Measurements from ENCODE around the gene SLC16A3. TPM values are rescaled to one million over a fixed set of nuclear protein-coding genes. Genes with fewer than 3 reads are reported as not detected.

The SLC16A3 gene
- total and polyA plus RNA-seq, 12 donors, result 2.7 to 58.6 (median 32.7) TPM

GRCh38 chr17:82223517-82223916, 5.3 kb upstream of the SLC16A3 start:
- WGBS, 4 donors, result 71 to 86% (median 80%) methylated on average over 5 of the region's 5 CpGs
- no peak overlapping the region for H3K4me3 ChIP-seq
- no peaks in the 10 kb centered on the region for H3K4me1 ChIP-seq (replicated peaks in 1 of 2)
- no peak overlapping the region for H3K27ac ChIP-seq
- intact Hi-C loops (cut with DNase I), result no loop called here
- no peaks in the 10 kb centered on the region for H3K36me3 ChIP-seq (replicated peaks in 1 of 2)
- TF ChIP-seq POLR2A (IDR thresholded peaks at IDR 0.05) (no peak), CTCF (IDR thresholded peaks at IDR 0.05) (no peak)
- no peaks in the 10 kb centered on the region for H3K9me3 ChIP-seq (replicated peaks in 1 of 3)
- no peaks in the 10 kb centered on the region for H3K27me3 ChIP-seq
- no peak for DNase-seq

- WGBS, 4 donors, result 71 to 82% (median 76%) methylated on average over 3 to 8 of the region's 8 CpGs
Measured at GRCh38 chr17:82224666-82225065, 4.2 kb upstream of the SLC16A3 start.

GRCh38 chr17:82225368-82226029, 3.3 kb upstream of the SLC16A3 start:
- Histone ChIP-seq H3K27ac (no peak overlapping the region), H3K27me3 (no peaks in the 10 kb centered on the region), H3K9me3 (replicated peaks in 1 of 3) (no peaks in the 10 kb centered on the region), H3K4me3 (no peak overlapping the region), H3K4me1 (replicated peaks in 1 of 2) (peaks cover 0 to 6% of the 10 kb centered on the region in 2 donors), H3K36me3 (replicated peaks in 1 of 2) (no peaks in the 10 kb centered on the region)
- peak in 2 of 7 donors; percentile 23 to 50 for DNase-seq
- TF ChIP-seq POLR2A (IDR thresholded peaks at IDR 0.05) (no peak), CTCF (IDR thresholded peaks at IDR 0.05) (no peak)
- intact Hi-C loops (cut with DNase I), result no loop called here
- 68 to 89% (median 80%) methylated on average over 5 to 24 of the region's 24 CpGs for WGBS, 4 donors

More at GRCh38 chr17:82224666-82225065, 4.2 kb upstream of the SLC16A3 start:
- no peak for TF ChIP-seq POLR2A (IDR thresholded peaks at IDR 0.05)
- no peak for TF ChIP-seq CTCF (IDR thresholded peaks at IDR 0.05)
- Histone ChIP-seq H3K4me1 (replicated peaks in 1 of 2) (no peaks in the 10 kb centered on the region), H3K9me3 (replicated peaks in 1 of 3) (no peaks in the 10 kb centered on the region), H3K27ac (no peak overlapping the region), H3K4me3 (no peak overlapping the region), H3K27me3 (no peaks in the 10 kb centered on the region), H3K36me3 (replicated peaks in 1 of 2) (no peaks in the 10 kb centered on the region)
- peak in 1 of 7 donors; percentile 8 for DNase-seq
- intact Hi-C loops (cut with DNase I), result no loop called here

- Histone ChIP-seq H3K27me3 (no peaks in the 10 kb centered on the region), H3K9me3 (replicated peaks in 1 of 3) (no peaks in the 10 kb centered on the region), H3K4me3 (no peak overlapping the region), H3K27ac (no peak overlapping the region), H3K4me1 (replicated peaks in 1 of 2) (peaks cover 0 to 14% of the 10 kb centered on the region in 2 donors), H3K36me3 (replicated peaks in 1 of 2) (no peaks in the 10 kb centered on the region)
- WGBS, 4 donors, result 82 to 89% (median 86%) methylated on average over 3 to 15 of the region's 15 CpGs
- intact Hi-C loops (cut with DNase I), result no loop called here
- no peak for TF ChIP-seq POLR2A (IDR thresholded peaks at IDR 0.05)
- TF ChIP-seq CTCF (IDR thresholded peaks at IDR 0.05), result no peak
- no peak for DNase-seq
Measured at GRCh38 chr17:82226146-82226808, 2.6 kb upstream of the SLC16A3 start.

All from adrenal gland (tissue), 12 donors.